Activated T-cell treated with anti-CD3 and anti-CD28 coated beads for 4 hours (primary cell): ENCODE measurements around the gene DKKL1.
"Not testable (repeated sequence)": the region's sequence is repeated elsewhere in the genome, so short reads cannot be mapped to it uniquely, and the experiment has no call there.

ENCODE experiments used
- DNase-seq: peaks from one replicate; pipeline ENCODE4 v3.0.0-alpha.2; 2020

Gene DKKL1

GRCh38 chr19:49362048-49362928, 1.4 kb upstream of the DKKL1 start, which contains the start of gene TEAD2:
TSS of gene TEAD2 (minus strand) at chr19:49362416. CDS start at chr19:49360075, 2,341 bp downstream.
- no peak for DNase-seq

- DNase-seq, result no peak
Observed at GRCh38 chr19:49362929-49363267, 779 bp upstream of the DKKL1 start.

GRCh38 chr19:49364083-49364737, 533 bp downstream of the DKKL1 start:
- no peak for DNase-seq

- DNase-seq, result no peak
Observed at GRCh38 chr19:49366110-49366509, 2.4 kb downstream of the DKKL1 start.

GRCh38 chr19:49368711-49369358, 5.2 kb downstream of the DKKL1 start:
- DNase-seq, result no peak

GRCh38 chr19:49371184-49371583, 7.5 kb downstream of the DKKL1 start:
- no peak for DNase-seq

- not testable (repeated sequence) for DNase-seq
Observed at GRCh38 chr19:49373174-49373573, 9.5 kb downstream of the DKKL1 start.

GRCh38 chr19:49374665-49375434, 11.2 kb downstream of the DKKL1 start:
- no peak for DNase-seq

GRCh38 chr19:49378512-49378911, 14.8 kb downstream of the DKKL1 start:
- no peak for DNase-seq

- no peak for DNase-seq
Observed at GRCh38 chr19:49380391-49380790, 16.7 kb downstream of the DKKL1 start.

- no peak for DNase-seq
Observed at GRCh38 chr19:49382639-49383038, 19.0 kb downstream of the DKKL1 start.

- no peak for DNase-seq
Observed at GRCh38 chr19:49383599-49383998, 19.9 kb downstream of the DKKL1 start.

GRCh38 chr19:49387936-49388372, 24.3 kb downstream of the DKKL1 start, which contains the start of gene KASH5:
TSS of gene KASH5 (plus strand) at chr19:49388249. CDS start at chr19:49390884, 2,635 bp downstream.
- DNase-seq, result peak; percentile 81

GRCh38 chr19:49389406-49389805, 25.7 kb downstream of the DKKL1 start:
- no peak for DNase-seq

- no peak for DNase-seq
Observed at GRCh38 chr19:49390131-49390928, 26.7 kb downstream of the DKKL1 start.

- no peak for DNase-seq
Observed at GRCh38 chr19:49390929-49391359, 27.3 kb downstream of the DKKL1 start.

- DNase-seq, result peak; percentile 70
Observed at GRCh38 chr19:49391581-49392399, 28.1 kb downstream of the DKKL1 start.

- no peak for DNase-seq
Observed at GRCh38 chr19:49393881-49394280, 30.2 kb downstream of the DKKL1 start.

GRCh38 chr19:49395581-49396407, 32.1 kb downstream of the DKKL1 start:
- no peak for DNase-seq
